Brain pericyte (primary cell): ENCODE measurements around the gene GPN2.

ENCODE experiments used
- DNase-seq: peaks from one replicate; pipeline ENCODE4 v3.0.0-alpha.2; 2012; ENCODE audit warnings: low read depth, low spot score

GPN2 gene

DNA sequence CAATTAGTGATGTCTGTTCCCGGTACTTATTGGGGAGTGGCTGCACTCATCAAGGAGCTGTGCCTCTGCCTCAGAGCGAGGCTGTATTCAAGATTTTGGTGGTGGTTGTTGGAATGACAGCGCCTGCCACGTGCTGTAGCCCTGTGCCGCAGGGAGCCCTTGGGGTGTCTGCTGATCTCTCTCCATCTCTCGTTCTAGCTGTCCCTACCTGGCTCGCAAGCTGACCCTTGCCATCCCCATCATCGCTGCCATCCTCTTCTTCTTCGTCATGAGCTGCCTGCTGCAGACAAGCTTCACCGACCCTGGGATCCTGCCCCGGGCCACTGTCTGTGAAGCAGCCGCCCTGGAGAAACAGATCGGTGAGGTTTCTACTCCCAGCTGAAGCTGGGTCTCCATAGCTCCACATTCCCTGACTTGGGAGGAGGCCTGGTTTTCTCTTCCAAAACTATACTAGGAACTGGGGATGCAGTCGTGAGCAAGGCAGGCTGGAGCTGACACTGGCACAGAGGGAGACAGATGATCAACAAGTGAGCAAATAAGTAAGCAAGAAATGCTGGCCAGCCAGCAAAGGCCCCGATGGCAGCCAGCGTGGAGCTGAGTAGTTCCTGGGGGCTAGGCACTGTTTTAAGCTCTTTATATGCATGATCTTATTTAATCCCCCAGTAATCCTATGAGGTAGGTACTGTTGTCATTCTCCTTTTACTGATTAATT lies 57.7 kb downstream of the GPN2 start:
- no peak for DNase-seq

DNA sequence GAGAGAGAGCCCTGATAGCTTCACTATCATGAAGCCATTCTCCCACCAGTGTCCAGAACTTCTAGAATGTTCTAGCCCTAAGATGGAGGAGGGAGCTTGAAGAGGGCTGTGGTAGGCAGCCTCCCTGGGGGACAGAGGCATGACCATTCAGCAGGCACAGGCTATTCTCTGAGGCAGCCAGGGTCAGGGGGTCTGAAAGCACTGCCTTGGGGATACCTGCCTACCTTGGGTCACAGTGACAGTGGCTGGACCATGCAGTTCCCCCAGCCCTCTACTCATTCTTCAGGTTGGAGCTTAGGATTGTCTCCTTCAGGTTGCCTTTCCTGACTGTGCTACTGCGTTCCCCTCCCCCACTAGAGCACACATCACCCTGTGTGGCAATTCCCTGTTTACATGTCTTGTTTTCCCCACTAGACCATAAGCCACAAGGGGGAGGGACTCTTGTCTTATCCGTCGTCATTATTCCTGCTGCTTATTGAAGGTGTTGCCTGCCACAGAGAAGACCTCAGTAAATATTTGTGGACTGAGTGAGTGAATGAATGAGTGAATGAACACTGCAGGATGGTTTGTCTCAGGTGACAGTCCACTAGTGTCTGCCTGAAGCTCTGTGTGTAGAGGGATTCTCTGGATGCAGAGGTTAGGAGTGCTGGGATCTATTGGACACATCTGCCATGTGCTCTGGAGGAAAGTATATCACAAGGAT lies 58.4 kb downstream of the GPN2 start:
- DNase-seq, result no peak

DNA sequence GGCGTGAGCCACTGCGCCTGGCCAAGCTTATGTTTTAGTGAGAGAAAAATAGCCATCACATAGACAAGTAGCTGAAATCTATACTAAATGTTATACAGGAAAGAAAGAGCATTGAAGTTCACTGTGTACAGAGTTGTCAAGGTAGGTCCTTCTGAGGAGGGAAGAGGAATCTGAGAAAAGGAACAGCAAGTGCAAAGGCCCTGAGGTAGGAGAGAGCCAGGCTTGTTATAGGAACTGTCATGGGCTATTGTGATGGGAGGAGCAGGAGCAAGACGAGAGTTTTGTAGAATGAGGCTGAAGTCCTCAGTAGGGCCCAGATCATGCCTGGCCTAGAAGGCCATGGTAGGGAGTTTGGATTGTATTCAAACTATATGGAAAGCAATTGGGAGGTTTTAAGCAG lies 59.0 kb downstream of the GPN2 start:
- no peak for DNase-seq

DNA sequence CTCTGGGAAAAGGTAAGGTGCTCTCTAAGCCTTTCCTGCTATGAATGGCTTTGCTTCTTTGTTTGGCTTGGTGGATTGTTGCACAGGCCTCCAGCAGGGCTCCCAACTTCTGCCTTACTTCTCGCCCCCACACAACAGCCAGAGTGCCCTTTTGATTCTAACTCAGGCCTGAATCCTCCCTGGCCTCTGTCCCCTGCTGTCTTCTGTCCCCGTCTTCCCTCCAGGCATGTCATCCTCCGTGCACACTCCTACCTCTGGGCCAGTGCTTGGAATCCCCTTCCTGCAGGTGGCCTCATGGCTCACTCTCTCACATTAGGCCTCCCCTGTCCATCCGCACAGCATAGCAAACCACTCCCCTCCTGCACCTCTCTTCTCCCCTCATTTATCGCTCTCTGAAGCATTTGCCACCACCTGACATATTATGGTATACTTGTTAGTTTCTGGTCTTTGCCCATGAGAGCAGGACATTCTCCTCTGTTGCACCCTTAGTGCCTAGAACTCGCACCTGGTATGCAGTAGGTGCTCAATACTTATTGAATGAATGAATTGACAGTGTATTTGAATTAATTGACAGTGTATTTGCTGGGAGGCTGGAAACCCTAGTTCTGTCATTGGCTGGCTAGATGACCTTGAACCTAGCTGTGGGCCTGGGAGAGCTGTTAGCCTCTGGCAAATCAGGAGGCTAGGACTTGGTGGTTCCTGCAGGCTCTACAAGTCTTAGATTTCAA lies 60.7 kb downstream of the GPN2 start:
- DNase-seq, result no peak

DNA sequence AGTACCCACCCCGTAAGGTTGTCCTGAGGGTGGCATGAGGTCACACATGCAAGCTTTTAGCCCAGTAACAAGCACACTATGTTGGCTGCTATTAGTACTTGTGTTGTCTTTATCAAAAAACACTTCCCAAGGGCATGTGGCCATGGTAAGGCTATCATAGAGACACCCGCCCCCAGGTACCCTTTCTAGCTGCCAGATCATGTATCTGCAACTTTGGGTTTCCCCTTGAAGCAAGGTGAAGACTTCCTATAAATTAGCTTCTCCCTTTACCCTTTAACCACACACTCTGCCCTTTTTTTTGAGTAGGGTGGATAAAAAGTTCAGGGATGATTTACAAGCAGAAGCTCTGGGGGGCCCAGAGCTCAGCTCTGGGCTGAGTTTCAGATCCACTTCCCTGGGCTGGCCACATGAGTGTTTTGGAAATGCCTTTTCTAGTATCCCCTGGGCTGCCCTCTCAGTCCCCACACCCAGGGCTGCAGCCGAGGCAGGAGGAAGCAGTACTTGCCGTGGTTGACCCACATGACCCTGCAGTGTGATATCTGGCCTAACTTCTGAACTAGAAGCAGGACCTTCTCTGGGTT lies 61.6 kb downstream of the GPN2 start:
- DNase-seq, result no peak

DNA sequence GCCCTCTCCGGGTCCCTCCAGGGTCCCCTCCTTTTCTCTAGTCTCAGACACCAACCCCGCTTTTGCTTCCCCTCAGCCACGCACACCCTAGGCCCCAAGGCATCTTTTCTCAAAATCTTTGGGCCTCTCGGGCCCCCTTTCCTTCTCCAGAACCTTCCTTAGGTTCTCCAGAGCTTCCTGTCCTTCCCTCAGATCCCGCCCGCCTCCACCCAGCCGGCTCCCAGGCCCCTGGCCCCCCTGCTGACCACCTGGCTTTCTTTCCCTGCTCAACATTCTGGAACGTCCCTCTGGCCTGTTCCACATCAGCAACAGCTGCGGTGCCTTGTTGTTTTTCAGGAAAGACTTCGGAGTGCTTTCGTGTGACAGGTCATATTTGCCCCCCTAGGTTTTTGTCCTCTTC lies 62.4 kb downstream of the GPN2 start:
- no peak for DNase-seq

DNA sequence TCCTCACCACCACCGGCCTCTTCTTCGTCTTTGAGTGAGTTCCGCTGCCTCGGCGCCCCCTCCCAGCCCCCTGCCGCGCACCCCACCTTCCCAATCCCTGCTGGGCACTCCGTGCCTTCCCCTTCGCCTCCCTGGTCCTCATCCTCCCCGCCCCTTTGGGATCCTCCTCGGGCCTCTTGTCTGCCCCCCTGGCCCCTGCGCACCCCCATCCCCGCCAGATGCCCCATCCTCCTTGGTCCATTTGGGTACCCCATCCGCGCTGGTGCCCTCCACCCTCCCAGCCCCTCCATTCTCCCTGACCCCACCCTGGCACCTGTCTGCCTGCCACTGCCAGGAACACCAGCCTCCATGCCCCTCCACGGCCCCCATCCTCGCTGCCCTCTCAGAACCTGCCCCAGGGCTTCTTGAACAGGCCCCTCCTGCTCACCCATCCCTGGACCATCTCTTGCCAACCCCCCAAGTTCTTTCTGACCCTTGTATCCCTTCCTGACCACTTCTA lies 62.9 kb downstream of the GPN2 start:
- no peak for DNase-seq

DNA sequence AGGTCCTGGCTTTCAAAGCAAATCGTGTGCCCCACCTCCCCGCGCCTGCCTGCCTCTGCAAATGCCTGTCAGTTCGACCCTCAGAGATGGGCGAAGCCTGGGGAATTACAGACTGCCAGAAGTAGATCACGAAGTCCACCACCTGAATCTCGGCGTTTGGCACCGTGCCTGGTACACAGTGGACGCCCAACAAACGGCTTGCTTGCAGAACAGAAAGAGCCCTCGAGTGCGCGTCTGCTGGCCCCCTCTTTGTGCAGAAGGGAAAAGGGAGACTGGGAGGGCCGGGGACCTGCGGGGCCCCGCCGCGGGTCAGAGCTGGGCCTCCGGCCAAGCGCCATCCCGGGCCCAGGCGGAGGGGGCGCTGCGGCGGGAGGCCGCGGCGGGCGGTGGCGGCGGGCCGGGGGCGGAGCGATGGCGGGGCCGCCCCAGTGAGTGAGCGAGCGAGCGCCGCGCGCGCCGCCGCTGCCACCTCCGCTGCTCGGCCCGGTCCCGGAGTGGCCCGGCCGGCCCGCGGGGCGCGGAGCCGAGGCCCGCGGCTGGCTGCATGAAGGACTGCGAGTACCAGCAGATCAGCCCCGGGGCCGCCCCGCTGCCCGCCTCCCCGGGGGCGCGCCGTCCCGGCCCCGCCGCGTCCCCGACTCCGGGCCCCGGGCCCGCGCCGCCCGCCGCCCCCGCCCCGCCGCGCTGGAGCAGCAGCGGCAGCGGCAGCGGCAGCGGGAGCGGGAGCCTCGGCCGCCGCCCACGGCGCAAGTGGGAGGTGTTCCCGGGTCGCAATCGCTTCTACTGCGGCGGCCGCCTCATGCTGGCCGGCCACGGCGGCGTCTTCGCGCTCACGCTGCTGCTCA lies 63.6 kb downstream of the GPN2 start, which contains the start of gene ZDHHC18:
Gene ZDHHC18, plus strand, starts transcription at position 428 of the 845 bp plus-strand sequence. Its CDS starts 117 bp downstream, at position 545.
- DNase-seq, result no peak
